Esophagus squamous epithelium (tissue), 4 donors: ENCODE data around the gene PRKG1.

Experiments
- CTCF ChIP-seq, 6 experiments: fragments of 450-650 bp in 4 of 6; fragments of 200-600 bp in 2 of 6; sonication (generic) in 2 of 6; IDR thresholded peaks; one replicate each; pipeline ENCODE4 v1.5.1; 2016 to 2019; ENCODE audit warnings: antibody characterized with exemption in 6 of 6, mild to moderate bottlenecking in 4 of 6, moderate library complexity in 4 of 6
- POLR2A ChIP-seq, 4 donors: fragments of 450-650 bp; IDR thresholded peaks; one replicate each; pipeline ENCODE4 v1.6.1; 2017; ENCODE audit warnings: antibody characterized with exemption in 4 of 4, mild to moderate bottlenecking in 4 of 4, moderate library complexity in 3 of 4

- no peak for TF ChIP-seq CTCF (IDR thresholded peaks at IDR 0.05)
- no peak for TF ChIP-seq POLR2A (IDR thresholded peaks at IDR 0.05)
Observed at GRCh38 chr10:51169111-51169510, 94.8 kb downstream of the PRKG1 start.
